NCI-H1436 (cell line): ENCODE data around the gene RNGTT.
"Not testable (repeated sequence)": the region's sequence is repeated elsewhere in the genome, so short reads cannot be mapped to it uniquely, and the experiment has no call there.

Source experiments
- DNase-seq: peaks from one replicate; lab custom pipeline; 2025; lab: John Stamatoyannopoulos, UW

The RNGTT gene

GRCh38 chr6:88808381-88808780, 155.0 kb downstream of the RNGTT start:
- no peak for DNase-seq

GRCh38 chr6:88807622-88808021, 155.8 kb downstream of the RNGTT start:
- DNase-seq, result no peak

GRCh38 chr6:88806728-88807127, 156.7 kb downstream of the RNGTT start:
- DNase-seq, result no peak

GRCh38 chr6:88804701-88805100, 158.7 kb downstream of the RNGTT start:
- no peak for DNase-seq

- DNase-seq, result no peak
These were observed 177.9 kb downstream of the RNGTT start for GRCh38 chr6:88785478-88785877.

GRCh38 chr6:88780714-88781389, 182.6 kb downstream of the RNGTT start:
- peak; percentile 70 for DNase-seq

- no peak for DNase-seq
These were observed 187.4 kb downstream of the RNGTT start for GRCh38 chr6:88775866-88776571.

GRCh38 chr6:88768114-88768513, 195.3 kb downstream of the RNGTT start:
- DNase-seq, result not testable (repeated sequence)

GRCh38 chr6:88764081-88764480, 199.3 kb downstream of the RNGTT start:
- no peak for DNase-seq

- no peak for DNase-seq
These were observed 200.3 kb downstream of the RNGTT start for GRCh38 chr6:88763160-88763559.

GRCh38 chr6:88761237-88762031, 202.0 kb downstream of the RNGTT start:
- no peak for DNase-seq

GRCh38 chr6:88760091-88760490, 203.3 kb downstream of the RNGTT start:
- DNase-seq, result no peak

GRCh38 chr6:88750936-88751335, 212.5 kb downstream of the RNGTT start:
- peak; percentile 1 for DNase-seq

GRCh38 chr6:88749849-88750248, 213.6 kb downstream of the RNGTT start:
- DNase-seq, result no peak

- no peak for DNase-seq
These were observed 215.3 kb downstream of the RNGTT start for GRCh38 chr6:88748141-88748540.

- no peak for DNase-seq
These were observed 221.5 kb downstream of the RNGTT start for GRCh38 chr6:88741939-88742338.

GRCh38 chr6:88741071-88741470, 222.3 kb downstream of the RNGTT start:
- no peak for DNase-seq

GRCh38 chr6:88734544-88734943, 228.9 kb downstream of the RNGTT start:
- DNase-seq, result no peak

- DNase-seq, result no peak
These were observed 232.8 kb downstream of the RNGTT start for GRCh38 chr6:88730611-88731011.

- DNase-seq, result no peak
These were observed 234.7 kb downstream of the RNGTT start for GRCh38 chr6:88728756-88729155.

- not testable (repeated sequence) for DNase-seq
These were observed 237.0 kb downstream of the RNGTT start for GRCh38 chr6:88726409-88726808.

GRCh38 chr6:88725111-88725975, 238.1 kb downstream of the RNGTT start:
- no peak for DNase-seq
